IMR-90 (cell line): Measurements from ENCODE around the gene RNF11.

Experiments
- BHLHE40 ChIP-seq: fragments of 150-350 bp; IDR thresholded peaks from 2 replicates; pipeline ENCODE4 v1.6.1; 2016; ENCODE audit warnings: mild to moderate bottlenecking, low read depth, low read length
- CEBPB ChIP-seq: IDR thresholded peaks from 2 replicates; pipeline ENCODE4 v1.6.1; 2012; ENCODE audit warnings: low read depth, low read length, improper control_type of control experiment
- NFE2L2 ChIP-seq: fragments of 150-350 bp; IDR thresholded peaks from 2 replicates; pipeline ENCODE4 v1.6.1; 2016; ENCODE audit warnings: low read depth, mild to moderate bottlenecking, low read length
- POLR2A ChIP-seq: IDR thresholded peaks from 2 replicates; pipeline ENCODE4 v1.6.1; 2012; ENCODE audit warnings: mild to moderate bottlenecking, low read depth, low read length
- SMC3 ChIP-seq: fragments of 150-350 bp; IDR thresholded peaks from 2 replicates; pipeline ENCODE4 v1.6.1; 2016; ENCODE audit warnings: low read depth, mild to moderate bottlenecking, antibody characterized with exemption, low read length, moderate library complexity
- TF ChIP-seq, protein P1 (sequence below): conservative IDR thresholded peaks from 2 replicates; pipeline ENCODE4 v1.5.1; 2012; ENCODE audit warnings: mild to moderate bottlenecking, low read depth, low read length, improper control_type of control experiment

DNA sequence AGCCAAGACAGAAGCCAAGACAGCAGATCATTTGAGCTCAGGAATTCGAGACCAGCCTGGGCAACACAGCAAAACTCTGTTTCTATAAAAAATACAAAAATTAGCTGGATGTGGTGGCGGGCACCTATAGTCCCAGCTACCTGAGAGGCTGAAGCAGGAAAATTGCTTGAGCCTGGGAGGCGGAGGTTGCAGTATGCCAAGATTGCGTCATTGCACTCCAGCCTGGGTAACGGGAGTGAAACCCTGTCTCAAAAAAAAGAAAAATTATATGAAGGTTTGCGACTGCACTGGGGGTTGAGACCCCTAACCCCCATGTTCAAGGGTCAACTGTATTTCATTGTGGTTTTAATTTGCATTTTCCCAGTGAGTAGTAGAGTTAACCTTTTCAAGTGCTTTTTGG, 16.3 kb downstream of the RNF11 start:
- TF ChIP-seq, protein P1, sequence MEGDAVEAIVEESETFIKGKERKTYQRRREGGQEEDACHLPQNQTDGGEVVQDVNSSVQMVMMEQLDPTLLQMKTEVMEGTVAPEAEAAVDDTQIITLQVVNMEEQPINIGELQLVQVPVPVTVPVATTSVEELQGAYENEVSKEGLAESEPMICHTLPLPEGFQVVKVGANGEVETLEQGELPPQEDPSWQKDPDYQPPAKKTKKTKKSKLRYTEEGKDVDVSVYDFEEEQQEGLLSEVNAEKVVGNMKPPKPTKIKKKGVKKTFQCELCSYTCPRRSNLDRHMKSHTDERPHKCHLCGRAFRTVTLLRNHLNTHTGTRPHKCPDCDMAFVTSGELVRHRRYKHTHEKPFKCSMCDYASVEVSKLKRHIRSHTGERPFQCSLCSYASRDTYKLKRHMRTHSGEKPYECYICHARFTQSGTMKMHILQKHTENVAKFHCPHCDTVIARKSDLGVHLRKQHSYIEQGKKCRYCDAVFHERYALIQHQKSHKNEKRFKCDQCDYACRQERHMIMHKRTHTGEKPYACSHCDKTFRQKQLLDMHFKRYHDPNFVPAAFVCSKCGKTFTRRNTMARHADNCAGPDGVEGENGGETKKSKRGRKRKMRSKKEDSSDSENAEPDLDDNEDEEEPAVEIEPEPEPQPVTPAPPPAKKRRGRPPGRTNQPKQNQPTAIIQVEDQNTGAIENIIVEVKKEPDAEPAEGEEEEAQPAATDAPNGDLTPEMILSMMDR: no peak
- TF ChIP-seq POLR2A (no peak), SMC3 (no peak), NFE2L2 (no peak), CEBPB (0 out of 2 replicates have a peak, but pooled peaks have one; percentile 38), BHLHE40 (no peak)
